Naive thymus-derived CD8-positive, alpha-beta T cell (primary cell): ENCODE data around the gene NOCT. TPM values are rescaled to one million over a fixed set of nuclear protein-coding genes. Genes with fewer than 3 reads are reported as not detected.

Experiments
- polyA plus RNA-seq, 3 donors: library from polyadenylated mRNA; unstranded; fragments of 300-500 nt; fragmentation: Illumina TruSeq; gene quantifications; one replicate each; pipeline ENCODE4 v1.2.3, GENCODE V29; 2021
- total RNA-seq, 8 experiments: library from RNA in 2 of 8; stranded (reverse) in 2 of 8; gene quantifications; one replicate each; pipeline ENCODE4 v1.2.3 and lab custom pipeline; 2021 to 2026

The NOCT gene
- total and polyA plus RNA-seq, 5 experiments from 2014 or later, result 0.44 to 2.1 (median 1.3) TPM; not detected in 1

Other genes with a start within 250 kb of the NOCT start
- gene ELF2, start 161.4 kb downstream of the NOCT start, total RNA-seq, result 10 to 100 TPM; 63.1 to 68.6 TPM
- gene ELF2, start 161.4 kb downstream of the NOCT start, polyA plus RNA-seq, result 10 to 100 TPM; 23.0 to 34.4 (median 24.1) TPM